Measurements from ENCODE around the gene ZNF324. TPM values are rescaled to one million over a fixed set of nuclear protein-coding genes. Genes with fewer than 3 reads are reported as not detected.
A peak's percentile ranks its signal among the peaks of the same experiment; 100 is the strongest.

ZNF324 gene
- total RNA-seq, 1 experiment from 2014 or later: 18.2 TPM

- peak overlapping the region; percentile 90 for H3K4me3 Mint-ChIP-seq (ENCODE audit: low read depth, unreplicated experiment)
- TF ChIP-seq, protein P1, sequence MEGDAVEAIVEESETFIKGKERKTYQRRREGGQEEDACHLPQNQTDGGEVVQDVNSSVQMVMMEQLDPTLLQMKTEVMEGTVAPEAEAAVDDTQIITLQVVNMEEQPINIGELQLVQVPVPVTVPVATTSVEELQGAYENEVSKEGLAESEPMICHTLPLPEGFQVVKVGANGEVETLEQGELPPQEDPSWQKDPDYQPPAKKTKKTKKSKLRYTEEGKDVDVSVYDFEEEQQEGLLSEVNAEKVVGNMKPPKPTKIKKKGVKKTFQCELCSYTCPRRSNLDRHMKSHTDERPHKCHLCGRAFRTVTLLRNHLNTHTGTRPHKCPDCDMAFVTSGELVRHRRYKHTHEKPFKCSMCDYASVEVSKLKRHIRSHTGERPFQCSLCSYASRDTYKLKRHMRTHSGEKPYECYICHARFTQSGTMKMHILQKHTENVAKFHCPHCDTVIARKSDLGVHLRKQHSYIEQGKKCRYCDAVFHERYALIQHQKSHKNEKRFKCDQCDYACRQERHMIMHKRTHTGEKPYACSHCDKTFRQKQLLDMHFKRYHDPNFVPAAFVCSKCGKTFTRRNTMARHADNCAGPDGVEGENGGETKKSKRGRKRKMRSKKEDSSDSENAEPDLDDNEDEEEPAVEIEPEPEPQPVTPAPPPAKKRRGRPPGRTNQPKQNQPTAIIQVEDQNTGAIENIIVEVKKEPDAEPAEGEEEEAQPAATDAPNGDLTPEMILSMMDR (IDR thresholded peaks at IDR 0.05; ENCODE audit: unreplicated experiment): no peak
- no peaks in the 10 kb centered on the region for H3K27me3 Mint-ChIP-seq (ENCODE audit: unreplicated experiment)
- peak overlapping the region; percentile 81 for H3K27ac Mint-ChIP-seq (ENCODE audit: unreplicated experiment)
- H3K36me3 Mint-ChIP-seq (ENCODE audit: insufficient read depth, unreplicated experiment): peaks cover 22% of the 10 kb centered on the region
- H3K4me1 Mint-ChIP-seq (ENCODE audit: low read depth, unreplicated experiment): peaks cover 24% of the 10 kb centered on the region
- intact Hi-C loops (cut with micrococcal nuclease; ENCODE audit: unreplicated experiment): loop anchor here (5.0 kb wide), 1 partner anchor 44 kb away; the partner anchor contains the start of gene ZNF584
- DNase-seq: no peak
- CTCF ChIA-PET: interaction anchor here (0.7 to 1.0 kb wide), 2 partner anchors 11 to 75 kb away, joined by 3 to 4 read pairs; no protein-coding TSS in a partner anchor
- H3K9me3 Mint-ChIP-seq (ENCODE audit: low read depth, unreplicated experiment): peaks cover 8% of the 10 kb centered on the region
- no TSS peak for BruUV-seq (replicated peaks)
These were observed 16.0 kb upstream of the ZNF324 start for GRCh38 chr19:58450856-58451357.

DNA sequence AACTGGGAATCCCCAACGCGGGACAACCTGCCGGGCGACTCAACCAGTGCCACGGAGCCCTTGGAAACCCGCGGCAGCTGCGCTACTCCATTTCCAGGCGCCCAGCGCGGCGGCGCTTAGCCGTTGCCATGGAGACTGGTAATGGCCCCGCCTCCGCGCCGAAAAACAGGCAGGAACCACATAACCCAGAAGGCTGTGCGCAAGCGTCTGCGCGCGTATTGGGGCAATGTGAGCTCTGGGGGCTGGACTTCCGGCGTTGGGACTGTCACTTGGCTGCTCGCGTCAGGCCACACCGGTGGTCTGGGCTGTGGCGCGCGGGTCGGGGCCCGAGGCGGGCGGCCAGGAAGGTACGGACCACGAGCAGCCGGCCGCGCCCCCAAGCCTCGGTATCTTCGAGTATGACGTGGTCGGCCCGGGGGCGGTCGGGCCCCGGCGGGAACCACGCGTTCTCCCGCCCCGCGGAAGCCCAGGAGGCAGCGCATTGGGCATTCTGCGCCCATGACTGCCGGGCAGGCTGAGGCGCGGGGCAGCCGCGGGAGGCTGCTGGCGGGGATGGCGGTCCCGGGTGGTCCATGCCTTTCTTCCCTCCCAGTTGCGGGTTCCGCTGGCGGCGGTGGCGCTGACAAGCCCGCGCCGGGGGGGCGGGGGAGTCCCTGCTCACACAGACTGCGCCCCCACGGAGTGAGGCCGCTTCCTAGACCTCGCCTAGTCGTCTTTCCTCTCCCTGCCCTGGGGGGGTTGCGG, 15.3 kb upstream of the ZNF324 start, which contains the start of gene ZNF324B:
Gene ZNF324B, plus strand, starts transcription at position 265 of the 744 bp plus-strand sequence. CDS start 2,080 bp downstream, outside the sequence.
- peak within 1 kb of the TSS; percentile 81 for H3K27ac Mint-ChIP-seq (ENCODE audit: unreplicated experiment)
- TF ChIP-seq, protein P1 (IDR thresholded peaks at IDR 0.05; ENCODE audit: unreplicated experiment): no peak
- no peaks in the 10 kb centered on the region for H3K27me3 Mint-ChIP-seq (ENCODE audit: unreplicated experiment)
- peaks cover 8% of the 10 kb centered on the region for H3K9me3 Mint-ChIP-seq (ENCODE audit: low read depth, unreplicated experiment)
- peaks cover 24% of the 10 kb centered on the region for H3K4me1 Mint-ChIP-seq (ENCODE audit: low read depth, unreplicated experiment)
- H3K36me3 Mint-ChIP-seq (ENCODE audit: insufficient read depth, unreplicated experiment): peaks cover 22% of the 10 kb centered on the region
- peak; percentile 98 for DNase-seq
- CTCF ChIA-PET: interaction anchor here (0.6 to 1.0 kb wide), 2 partner anchors 11 to 16 kb away, joined by 3 to 4 read pairs; no protein-coding TSS in a partner anchor
- H3K4me3 Mint-ChIP-seq (ENCODE audit: low read depth, unreplicated experiment): peak within 1 kb of the TSS; percentile 90
- no TSS peak for BruUV-seq (replicated peaks)
- intact Hi-C loops (cut with micrococcal nuclease; ENCODE audit: unreplicated experiment): loop anchor here (5.0 kb wide), 1 partner anchor 44 kb away; the partner anchor contains the start of gene ZNF584

GRCh38 chr19:58453743-58454142, 13.1 kb upstream of the ZNF324 start:
- intact Hi-C loops (cut with micrococcal nuclease; ENCODE audit: unreplicated experiment): loop anchor here (5.0 kb wide), 1 partner anchor 46 kb away; the partner anchor contains the start of gene ZNF584
- H3K4me3 Mint-ChIP-seq (ENCODE audit: low read depth, unreplicated experiment): no peak overlapping the region

GRCh38 chr19:58455306-58455705, 11.6 kb upstream of the ZNF324 start:
- Mint-ChIP-seq H3K27ac (ENCODE audit: unreplicated experiment) (no peak overlapping the region), H3K36me3 (ENCODE audit: insufficient read depth, unreplicated experiment) (peaks cover 28% of the 10 kb centered on the region), H3K9me3 (ENCODE audit: low read depth, unreplicated experiment) (peaks cover 2% of the 10 kb centered on the region), H3K4me3 (ENCODE audit: low read depth, unreplicated experiment) (no peak overlapping the region), H3K27me3 (ENCODE audit: unreplicated experiment) (no peaks in the 10 kb centered on the region), H3K4me1 (ENCODE audit: low read depth, unreplicated experiment) (peaks cover 22% of the 10 kb centered on the region)
- intact Hi-C loops (cut with micrococcal nuclease; ENCODE audit: unreplicated experiment): no loop called here
- CTCF ChIA-PET: no interaction called here
- no TSS peak for BruUV-seq (replicated peaks)
- TF ChIP-seq, protein P1 (IDR thresholded peaks at IDR 0.05; ENCODE audit: unreplicated experiment): no peak
- no peak for DNase-seq

More at GRCh38 chr19:58453743-58454142, 13.1 kb upstream of the ZNF324 start:
- Mint-ChIP-seq H3K27ac (ENCODE audit: unreplicated experiment) (no peak overlapping the region), H3K4me1 (ENCODE audit: low read depth, unreplicated experiment) (peaks cover 24% of the 10 kb centered on the region), H3K9me3 (ENCODE audit: low read depth, unreplicated experiment) (peaks cover 5% of the 10 kb centered on the region), H3K27me3 (ENCODE audit: unreplicated experiment) (no peaks in the 10 kb centered on the region), H3K36me3 (ENCODE audit: insufficient read depth, unreplicated experiment) (peaks cover 22% of the 10 kb centered on the region)
- CTCF ChIA-PET: no interaction called here
- BruUV-seq (replicated peaks): no TSS peak
- DNase-seq: no peak
- TF ChIP-seq, protein P1 (IDR thresholded peaks at IDR 0.05; ENCODE audit: unreplicated experiment): no peak
